Measurements from ENCODE around the gene RALY.

Gene RALY

GRCh38 chr20:34083137-34083536, 89.4 kb downstream of the RALY start:
- Histone ChIP-seq H3K27me3 (ENCODE audit: control insufficient read depth, insufficient read depth, low read length) (no peaks in the 10 kb centered on the region), H3K9ac (ENCODE audit: low read length) (no peak overlapping the region), H3K4me3 (ENCODE audit: low read depth, low read length) (no peak overlapping the region), H3K9me3 (ENCODE audit: control insufficient read depth, insufficient read depth, low read depth, low read length) (no peaks in the 10 kb centered on the region), H3K4me1 (ENCODE audit: control insufficient read depth, insufficient read depth, low read length) (no peaks in the 10 kb centered on the region), H3K36me3 (ENCODE audit: control insufficient read depth, insufficient read depth, low read length) (peaks cover 75% of the 10 kb centered on the region), H3K27ac (ENCODE audit: low read depth, low read length) (no peak overlapping the region)

GRCh38 chr20:34083781-34084180, 90.1 kb downstream of the RALY start:
- H3K4me1 ChIP-seq (ENCODE audit: control insufficient read depth, insufficient read depth, low read length), result no peaks in the 10 kb centered on the region
- H3K9me3 ChIP-seq (ENCODE audit: control insufficient read depth, insufficient read depth, low read depth, low read length), result no peaks in the 10 kb centered on the region
- H3K27me3 ChIP-seq (ENCODE audit: control insufficient read depth, insufficient read depth, low read length), result no peaks in the 10 kb centered on the region
- H3K27ac ChIP-seq (ENCODE audit: low read depth, low read length), result no peak overlapping the region
- no peak overlapping the region for H3K4me3 ChIP-seq (ENCODE audit: low read depth, low read length)
- H3K9ac ChIP-seq (ENCODE audit: low read length), result no peak overlapping the region
- H3K36me3 ChIP-seq (ENCODE audit: control insufficient read depth, insufficient read depth, low read length), result peaks cover 75% of the 10 kb centered on the region

GRCh38 chr20:34084227-34084923, 90.7 kb downstream of the RALY start:
- no peak overlapping the region for H3K27ac ChIP-seq (ENCODE audit: low read depth, low read length)

GRCh38 chr20:34085544-34086040, 91.9 kb downstream of the RALY start:
- Histone ChIP-seq H3K4me1 (ENCODE audit: control insufficient read depth, insufficient read depth, low read length) (no peaks in the 10 kb centered on the region), H3K9me3 (ENCODE audit: control insufficient read depth, insufficient read depth, low read depth, low read length) (no peaks in the 10 kb centered on the region), H3K27me3 (ENCODE audit: control insufficient read depth, insufficient read depth, low read length) (no peaks in the 10 kb centered on the region), H3K36me3 (ENCODE audit: control insufficient read depth, insufficient read depth, low read length) (peaks cover 75% of the 10 kb centered on the region), H3K4me3 (ENCODE audit: low read depth, low read length) (no peak overlapping the region), H3K27ac (ENCODE audit: low read depth, low read length) (no peak overlapping the region), H3K9ac (ENCODE audit: low read length) (no peak overlapping the region)

More at GRCh38 chr20:34084227-34084923, 90.7 kb downstream of the RALY start:
- Histone ChIP-seq H3K4me3 (ENCODE audit: low read depth, low read length) (no peak overlapping the region), H3K27me3 (ENCODE audit: control insufficient read depth, insufficient read depth, low read length) (no peaks in the 10 kb centered on the region), H3K9me3 (ENCODE audit: control insufficient read depth, insufficient read depth, low read depth, low read length) (no peaks in the 10 kb centered on the region), H3K9ac (ENCODE audit: low read length) (no peak overlapping the region), H3K36me3 (ENCODE audit: control insufficient read depth, insufficient read depth, low read length) (peaks cover 75% of the 10 kb centered on the region), H3K4me1 (ENCODE audit: control insufficient read depth, insufficient read depth, low read length) (no peaks in the 10 kb centered on the region)

- H3K27ac ChIP-seq (ENCODE audit: low read depth, low read length), result no peak overlapping the region
- H3K4me3 ChIP-seq (ENCODE audit: low read depth, low read length), result no peak overlapping the region
- no peaks in the 10 kb centered on the region for H3K27me3 ChIP-seq (ENCODE audit: control insufficient read depth, insufficient read depth, low read length)
- no peaks in the 10 kb centered on the region for H3K4me1 ChIP-seq (ENCODE audit: control insufficient read depth, insufficient read depth, low read length)
- peaks cover 77% of the 10 kb centered on the region for H3K36me3 ChIP-seq (ENCODE audit: control insufficient read depth, insufficient read depth, low read length)
- no peaks in the 10 kb centered on the region for H3K9me3 ChIP-seq (ENCODE audit: control insufficient read depth, insufficient read depth, low read depth, low read length)
- H3K9ac ChIP-seq (ENCODE audit: low read length), result no peak overlapping the region
These were observed 94.8 kb downstream of the RALY start for GRCh38 chr20:34088305-34089174.

- Histone ChIP-seq H3K4me3 (ENCODE audit: low read depth, low read length) (no peak overlapping the region), H3K27me3 (ENCODE audit: control insufficient read depth, insufficient read depth, low read length) (no peaks in the 10 kb centered on the region), H3K9me3 (ENCODE audit: control insufficient read depth, insufficient read depth, low read depth, low read length) (no peaks in the 10 kb centered on the region), H3K4me1 (ENCODE audit: control insufficient read depth, insufficient read depth, low read length) (no peaks in the 10 kb centered on the region), H3K36me3 (ENCODE audit: control insufficient read depth, insufficient read depth, low read length) (peaks cover 81% of the 10 kb centered on the region), H3K27ac (ENCODE audit: low read depth, low read length) (no peak overlapping the region), H3K9ac (ENCODE audit: low read length) (no peak overlapping the region)
These were observed 95.4 kb downstream of the RALY start for GRCh38 chr20:34089175-34089479.

- no peak overlapping the region for H3K9ac ChIP-seq (ENCODE audit: low read length)
- no peaks in the 10 kb centered on the region for H3K9me3 ChIP-seq (ENCODE audit: control insufficient read depth, insufficient read depth, low read depth, low read length)
- H3K4me1 ChIP-seq (ENCODE audit: control insufficient read depth, insufficient read depth, low read length), result no peaks in the 10 kb centered on the region
- no peak overlapping the region for H3K4me3 ChIP-seq (ENCODE audit: low read depth, low read length)
- H3K36me3 ChIP-seq (ENCODE audit: control insufficient read depth, insufficient read depth, low read length), result peaks cover 81% of the 10 kb centered on the region
- H3K27ac ChIP-seq (ENCODE audit: low read depth, low read length), result no peak overlapping the region
- no peaks in the 10 kb centered on the region for H3K27me3 ChIP-seq (ENCODE audit: control insufficient read depth, insufficient read depth, low read length)
These were observed 96.1 kb downstream of the RALY start for GRCh38 chr20:34089655-34090345.

GRCh38 chr20:34090645-34091044, 96.9 kb downstream of the RALY start:
- Histone ChIP-seq H3K9me3 (ENCODE audit: control insufficient read depth, insufficient read depth, low read depth, low read length) (no peaks in the 10 kb centered on the region), H3K27ac (ENCODE audit: low read depth, low read length) (no peak overlapping the region), H3K4me3 (ENCODE audit: low read depth, low read length) (no peak overlapping the region), H3K4me1 (ENCODE audit: control insufficient read depth, insufficient read depth, low read length) (no peaks in the 10 kb centered on the region), H3K36me3 (ENCODE audit: control insufficient read depth, insufficient read depth, low read length) (peaks cover 87% of the 10 kb centered on the region), H3K27me3 (ENCODE audit: control insufficient read depth, insufficient read depth, low read length) (no peaks in the 10 kb centered on the region), H3K9ac (ENCODE audit: low read length) (no peak overlapping the region)

GRCh38 chr20:34091637-34092200, 98.0 kb downstream of the RALY start:
- no peak overlapping the region for H3K4me3 ChIP-seq (ENCODE audit: low read depth, low read length)
- H3K27me3 ChIP-seq (ENCODE audit: control insufficient read depth, insufficient read depth, low read length), result no peaks in the 10 kb centered on the region
- no peaks in the 10 kb centered on the region for H3K9me3 ChIP-seq (ENCODE audit: control insufficient read depth, insufficient read depth, low read depth, low read length)
- H3K36me3 ChIP-seq (ENCODE audit: control insufficient read depth, insufficient read depth, low read length), result peaks cover 93% of the 10 kb centered on the region
- H3K9ac ChIP-seq (ENCODE audit: low read length), result no peak overlapping the region
- H3K4me1 ChIP-seq (ENCODE audit: control insufficient read depth, insufficient read depth, low read length), result no peaks in the 10 kb centered on the region
- H3K27ac ChIP-seq (ENCODE audit: low read depth, low read length), result no peak overlapping the region

GRCh38 chr20:34093895-34094294, 100.2 kb downstream of the RALY start:
- Histone ChIP-seq H3K9me3 (ENCODE audit: control insufficient read depth, insufficient read depth, low read depth, low read length) (no peaks in the 10 kb centered on the region), H3K4me1 (ENCODE audit: control insufficient read depth, insufficient read depth, low read length) (no peaks in the 10 kb centered on the region), H3K9ac (ENCODE audit: low read length) (no peak overlapping the region), H3K4me3 (ENCODE audit: low read depth, low read length) (no peak overlapping the region), H3K36me3 (ENCODE audit: control insufficient read depth, insufficient read depth, low read length) (peaks cover 98% of the 10 kb centered on the region), H3K27me3 (ENCODE audit: control insufficient read depth, insufficient read depth, low read length) (no peaks in the 10 kb centered on the region), H3K27ac (ENCODE audit: low read depth, low read length) (no peak overlapping the region)

Data from HUES6 (cell line).